KOPT-K1 (cell line): Measurements from ENCODE around the gene FOXO3.

Experiments used
- H3K27ac ChIP-seq: fragments of 200-600 bp; sonication (generic); 2 replicates; pipeline ENCODE4 v1.5.1; 2016; ENCODE audit warnings: antibody characterized with exemption, mild to moderate bottlenecking, low read depth, low read length; ENCODE audit not compliant: poor library complexity, severe bottlenecking
- H3K36me3 ChIP-seq: fragments of 200-600 bp; sonication (generic); 2 replicates; pipeline ENCODE4 v1.5.1; 2017; ENCODE audit warnings: antibody characterized with exemption, mild to moderate bottlenecking, low read length, moderate library complexity; ENCODE audit not compliant: insufficient read depth
- H3K9me3 ChIP-seq: fragments of 200-600 bp; sonication (generic); 2 replicates; pipeline ENCODE4 v1.5.1; 2017; ENCODE audit warnings: antibody characterized with exemption, low read length, mild to moderate bottlenecking; ENCODE audit not compliant: insufficient read depth, poor library complexity, severe bottlenecking

The FOXO3 gene

DNA sequence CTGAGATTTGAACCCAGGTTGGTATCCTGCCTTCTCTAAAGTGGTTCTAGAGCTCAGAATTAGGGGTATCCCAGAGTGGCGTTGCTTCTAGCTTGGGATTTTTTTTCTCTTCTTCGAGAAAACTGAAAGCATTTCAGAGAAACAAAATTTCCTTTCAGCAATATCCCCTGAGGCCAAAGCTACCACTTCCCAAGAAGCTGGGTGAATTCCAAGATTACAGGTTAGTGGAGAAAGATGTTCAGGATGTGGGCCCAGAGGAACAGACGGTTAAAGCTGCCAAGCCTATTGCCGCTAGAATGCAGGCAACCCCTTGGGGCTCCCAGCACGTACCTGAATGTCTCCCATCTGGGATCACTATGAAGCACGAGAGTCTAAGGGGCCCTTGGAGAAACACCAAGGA is 134.1 kb downstream of the FOXO3 start:
- Histone ChIP-seq H3K36me3 (no peaks in the 10 kb centered on the region), H3K27ac (no peak overlapping the region), H3K9me3 (no peaks in the 10 kb centered on the region)

DNA sequence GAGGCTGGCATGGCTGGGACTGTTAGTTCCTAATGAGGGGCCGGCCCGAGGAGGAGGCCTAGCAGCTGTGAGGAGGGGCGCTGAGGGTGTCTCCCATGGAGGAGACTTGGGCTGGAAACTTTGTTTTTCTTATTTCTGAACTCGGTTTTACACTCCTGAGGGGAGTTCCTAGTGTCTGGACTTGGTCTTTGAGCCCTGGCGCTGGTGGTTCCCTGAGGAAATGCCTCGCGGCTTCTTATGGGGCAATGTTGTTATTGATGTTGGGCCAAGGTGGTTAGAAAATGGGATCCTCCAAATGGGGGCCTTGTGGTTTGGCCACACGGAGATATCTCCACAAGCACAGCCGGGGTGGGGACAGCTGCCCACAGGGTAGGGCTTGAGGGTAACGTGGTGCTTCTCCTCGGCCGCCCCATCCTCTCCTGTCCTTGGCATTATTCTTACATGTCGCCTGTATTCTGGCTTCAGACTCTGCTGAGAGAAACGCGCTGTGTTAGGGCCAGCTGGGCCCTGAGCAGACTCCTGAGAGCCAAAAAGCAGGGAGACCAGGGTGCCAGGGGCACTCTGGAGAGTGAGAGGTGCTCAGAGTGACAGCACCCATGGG is 136.9 kb downstream of the FOXO3 start:
- H3K27ac ChIP-seq = no peak overlapping the region
- H3K36me3 ChIP-seq = no peaks in the 10 kb centered on the region
- peaks cover 17% of the 10 kb centered on the region for H3K9me3 ChIP-seq

DNA sequence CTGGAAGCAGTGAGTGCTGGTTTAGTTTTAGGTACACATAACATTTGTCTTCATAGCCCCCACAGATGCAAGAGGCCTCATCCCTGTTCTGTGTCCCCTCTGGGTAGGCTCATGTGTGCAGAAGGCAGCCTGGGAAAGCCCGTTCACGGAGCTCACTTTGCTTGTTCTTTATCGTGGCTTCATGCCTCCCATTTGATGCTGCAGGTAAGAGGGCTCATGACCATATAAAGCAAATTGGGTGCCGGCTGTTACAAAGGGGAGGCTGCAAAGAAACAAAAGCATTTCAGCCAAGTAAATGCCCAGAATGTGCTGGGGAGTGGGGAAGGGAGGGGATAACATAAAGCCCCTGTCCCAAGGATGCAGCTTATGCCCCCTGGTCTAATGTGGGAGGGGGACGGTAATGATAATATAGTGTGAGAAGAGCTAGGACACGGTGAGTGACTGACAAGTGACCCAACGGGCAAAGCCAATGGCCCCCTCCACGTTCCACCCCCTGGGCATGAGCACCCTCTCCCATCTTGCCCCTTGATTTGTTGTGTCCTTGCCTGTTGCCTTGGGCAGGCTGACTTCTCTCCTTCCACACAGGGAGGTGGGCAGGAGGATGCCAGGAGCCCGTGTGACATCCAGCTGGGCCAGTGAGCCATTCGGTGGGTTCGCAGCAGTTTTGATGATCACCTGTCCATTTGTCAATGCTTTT is 138.0 kb downstream of the FOXO3 start:
- Histone ChIP-seq H3K9me3 (peaks cover 28% of the 10 kb centered on the region), H3K27ac (no peak overlapping the region), H3K36me3 (no peaks in the 10 kb centered on the region)

DNA sequence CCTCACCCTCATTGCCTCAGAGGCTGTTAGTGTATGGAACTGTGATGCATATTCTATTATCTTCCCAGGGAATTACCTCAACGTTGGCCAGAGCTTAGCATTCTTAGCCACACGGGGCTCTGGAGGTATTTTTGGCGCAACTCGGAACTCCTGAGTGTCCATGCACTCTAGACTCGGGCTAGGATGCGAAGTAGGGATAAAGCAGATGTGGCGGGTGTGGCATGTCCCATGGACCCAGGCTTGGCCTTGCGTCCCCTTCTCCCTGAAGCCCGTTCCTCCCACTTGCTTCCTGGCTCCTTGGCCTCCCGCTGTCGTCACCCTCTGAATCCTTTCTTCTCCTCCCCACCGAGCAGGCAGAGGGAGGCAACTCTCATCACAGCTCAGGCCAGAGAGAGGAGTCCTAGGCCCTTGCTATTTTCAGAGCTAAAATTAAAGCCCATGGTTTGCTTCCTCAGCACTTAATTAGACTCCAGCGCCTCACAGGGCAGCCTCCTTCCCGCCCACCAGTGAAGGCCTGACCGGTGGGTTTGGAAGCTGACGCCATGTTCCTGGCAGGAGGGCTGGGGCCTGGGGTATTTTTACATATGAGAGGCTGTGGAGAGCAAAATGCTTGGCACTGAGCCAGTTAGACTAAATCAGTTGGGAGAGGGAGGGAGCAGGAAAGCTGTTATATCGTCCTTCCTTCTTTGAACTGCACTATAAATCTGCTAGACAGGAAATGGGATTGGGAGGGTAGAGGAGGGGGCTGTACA is 138.7 kb downstream of the FOXO3 start:
- Histone ChIP-seq H3K36me3 (no peaks in the 10 kb centered on the region), H3K27ac (no peak overlapping the region), H3K9me3 (peaks cover 29% of the 10 kb centered on the region)

DNA sequence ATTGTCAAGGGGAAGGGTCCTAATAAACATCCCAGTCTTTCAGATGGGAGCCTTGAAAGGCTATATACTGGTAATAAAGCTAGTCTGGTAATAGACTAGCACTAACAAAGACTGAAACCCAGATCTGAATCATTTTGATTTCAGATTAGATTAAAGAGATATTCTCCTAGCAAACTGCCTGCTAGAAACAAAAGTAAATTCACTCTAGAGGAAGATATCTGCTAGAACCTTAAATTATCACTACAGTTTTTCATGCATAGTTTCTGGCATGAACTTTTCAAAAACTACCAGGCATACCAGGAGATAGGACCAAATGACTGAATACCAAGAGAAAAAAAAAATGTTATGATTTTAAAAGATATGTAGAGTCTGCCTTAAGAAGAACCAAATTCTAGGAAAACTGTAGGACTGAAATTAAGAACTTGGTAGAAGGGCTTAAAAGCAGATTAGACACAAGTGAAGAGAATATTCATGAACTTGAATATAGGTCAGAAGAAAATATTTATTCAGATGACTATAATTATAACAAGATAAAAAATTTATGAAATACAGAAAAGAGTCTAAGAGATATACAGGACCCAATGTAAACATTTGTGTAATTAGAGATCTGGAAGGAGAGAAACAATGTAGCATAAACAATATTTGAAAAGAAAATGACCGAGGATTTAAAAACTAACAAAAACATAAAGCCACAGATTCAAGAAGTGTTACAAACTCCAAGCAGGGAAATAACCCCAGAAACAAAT is 141.6 kb downstream of the FOXO3 start:
- Histone ChIP-seq H3K27ac (no peak overlapping the region), H3K36me3 (no peaks in the 10 kb centered on the region), H3K9me3 (peaks cover 29% of the 10 kb centered on the region)

DNA sequence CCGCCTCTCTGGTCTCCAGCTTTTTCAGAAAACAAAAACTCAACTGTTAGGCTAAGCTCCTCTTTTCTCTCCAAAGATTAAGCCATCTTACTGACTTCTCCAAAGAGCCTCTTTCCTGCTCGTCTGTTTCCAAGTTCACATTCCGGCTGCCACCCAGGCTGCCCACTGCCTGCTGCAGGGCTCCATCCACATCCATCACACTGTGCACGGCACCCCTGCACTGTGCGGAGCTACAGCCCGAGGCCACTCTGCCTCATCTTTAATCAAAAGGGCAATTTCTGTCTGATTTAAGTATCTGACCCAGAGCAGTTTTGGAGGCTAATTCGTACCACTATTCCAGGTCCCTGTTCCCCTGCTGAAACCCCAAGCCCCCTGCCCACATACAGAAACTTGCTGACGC is 145.9 kb downstream of the FOXO3 start:
- peaks cover 22% of the 10 kb centered on the region for H3K9me3 ChIP-seq
- no peak overlapping the region for H3K27ac ChIP-seq
- no peaks in the 10 kb centered on the region for H3K36me3 ChIP-seq

DNA sequence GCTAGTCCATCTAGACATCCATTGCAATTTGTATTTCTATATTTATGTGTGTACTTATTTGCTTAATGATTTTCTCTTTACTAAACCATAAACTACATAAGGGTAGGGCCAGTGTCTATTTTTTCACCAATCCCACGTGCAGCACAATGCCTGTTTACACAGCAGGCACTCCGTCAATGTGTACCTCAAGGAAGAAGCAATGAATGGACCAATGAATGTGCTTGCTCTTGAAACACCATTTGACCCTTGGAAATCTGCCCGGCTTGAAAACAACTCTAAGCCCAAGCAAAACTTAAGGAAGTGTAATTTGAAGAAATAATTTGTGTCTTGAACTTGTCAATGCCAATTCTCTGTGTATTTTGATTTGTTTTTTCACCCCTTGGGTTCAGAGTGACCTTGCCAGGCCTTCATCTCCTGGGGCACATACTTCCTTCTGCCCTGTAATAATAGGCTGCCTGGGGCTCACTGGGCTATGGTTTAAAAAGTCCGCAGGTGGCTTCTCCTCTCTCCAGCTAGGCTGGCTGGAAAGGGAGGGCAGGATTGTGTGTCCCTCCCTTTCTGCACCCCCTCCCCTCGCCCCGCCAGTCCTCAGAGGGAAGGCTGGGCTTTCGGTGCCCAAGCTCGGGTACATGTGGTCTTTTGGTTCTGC is 146.7 kb downstream of the FOXO3 start:
- H3K36me3 ChIP-seq = no peaks in the 10 kb centered on the region
- no peak overlapping the region for H3K27ac ChIP-seq
- H3K9me3 ChIP-seq = peaks cover 14% of the 10 kb centered on the region

DNA sequence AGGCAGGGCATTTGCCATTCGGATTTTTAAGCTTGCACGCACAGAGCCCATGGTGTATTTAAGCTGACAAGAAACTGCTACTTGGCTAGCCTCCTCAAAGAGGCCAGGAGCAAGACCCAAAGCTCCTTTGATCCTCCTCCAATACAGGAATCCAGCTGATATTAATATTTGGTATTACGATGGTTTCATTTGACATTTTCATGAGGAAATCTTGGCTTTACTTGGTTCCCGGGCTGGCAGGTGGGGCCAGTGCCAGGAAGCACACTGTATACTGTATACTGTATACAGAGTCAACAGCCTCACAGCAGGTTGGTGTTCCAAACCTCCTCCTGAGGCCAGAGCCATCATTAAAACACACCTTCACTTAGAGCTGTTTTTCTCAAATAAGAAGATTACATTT is 149.3 kb downstream of the FOXO3 start:
- Histone ChIP-seq H3K9me3 (no peaks in the 10 kb centered on the region), H3K27ac (no peak overlapping the region), H3K36me3 (no peaks in the 10 kb centered on the region)

DNA sequence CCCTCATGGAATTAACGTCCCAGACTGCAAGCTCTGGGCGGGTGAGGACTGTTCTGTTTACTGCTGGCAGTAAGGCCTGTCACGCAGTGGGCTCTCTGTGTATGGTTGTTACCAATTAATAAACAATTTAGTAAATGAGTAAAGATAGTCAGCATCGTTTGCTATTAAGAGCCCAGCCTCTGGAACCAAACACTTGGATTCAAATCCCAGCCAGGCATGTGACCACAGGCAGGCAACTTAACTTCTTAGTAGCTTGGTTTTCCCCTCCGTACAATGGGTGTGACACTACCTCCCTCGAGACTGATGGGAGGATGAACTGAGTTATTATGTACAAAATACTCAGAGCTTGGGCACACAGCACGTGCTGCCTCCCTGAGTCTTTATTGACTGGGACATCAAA is 149.8 kb downstream of the FOXO3 start:
- H3K9me3 ChIP-seq = no peaks in the 10 kb centered on the region
- no peak overlapping the region for H3K27ac ChIP-seq
- H3K36me3 ChIP-seq = no peaks in the 10 kb centered on the region

DNA sequence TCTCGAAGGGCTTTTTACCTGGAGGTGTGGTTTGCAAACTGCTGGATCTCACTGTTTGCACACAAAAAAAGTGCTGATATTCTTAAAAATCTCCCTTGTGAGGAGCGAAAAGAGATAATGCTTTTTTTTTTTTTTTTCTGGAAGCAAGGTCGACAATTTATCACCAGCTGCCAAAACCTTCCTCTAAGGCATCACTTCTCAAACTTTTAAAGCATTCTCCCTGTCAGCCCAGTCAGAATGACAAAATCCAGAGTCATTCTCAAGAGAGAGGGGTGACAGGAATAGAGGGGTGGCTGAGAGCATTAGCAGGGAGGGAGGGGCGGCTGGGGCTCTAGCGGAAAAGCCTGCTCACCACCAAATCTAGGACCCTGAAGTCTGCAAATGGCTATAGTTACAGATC is 150.4 kb downstream of the FOXO3 start:
- Histone ChIP-seq H3K27ac (no peak overlapping the region), H3K9me3 (no peaks in the 10 kb centered on the region), H3K36me3 (no peaks in the 10 kb centered on the region)

DNA sequence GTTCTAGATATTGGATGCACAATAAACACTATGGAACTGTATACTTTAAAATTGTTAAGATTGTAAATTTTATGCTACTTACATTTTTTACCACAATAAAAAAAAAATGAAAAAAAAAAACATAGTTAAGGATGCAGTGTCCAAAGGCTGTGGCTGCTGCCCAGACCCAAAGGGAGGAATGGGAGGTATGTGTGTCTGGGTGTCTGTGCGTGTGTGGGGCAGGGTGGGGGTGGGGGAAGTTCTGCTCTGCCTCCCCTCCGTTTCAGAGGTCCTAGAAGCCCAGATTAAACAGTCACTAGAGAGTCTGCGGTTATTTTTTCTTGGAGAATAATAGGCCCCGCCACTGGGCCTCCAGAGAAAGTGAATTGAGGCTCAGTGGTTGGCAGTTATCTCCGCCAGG is 151.1 kb downstream of the FOXO3 start:
- Histone ChIP-seq H3K9me3 (no peaks in the 10 kb centered on the region), H3K36me3 (no peaks in the 10 kb centered on the region), H3K27ac (no peak overlapping the region)

DNA sequence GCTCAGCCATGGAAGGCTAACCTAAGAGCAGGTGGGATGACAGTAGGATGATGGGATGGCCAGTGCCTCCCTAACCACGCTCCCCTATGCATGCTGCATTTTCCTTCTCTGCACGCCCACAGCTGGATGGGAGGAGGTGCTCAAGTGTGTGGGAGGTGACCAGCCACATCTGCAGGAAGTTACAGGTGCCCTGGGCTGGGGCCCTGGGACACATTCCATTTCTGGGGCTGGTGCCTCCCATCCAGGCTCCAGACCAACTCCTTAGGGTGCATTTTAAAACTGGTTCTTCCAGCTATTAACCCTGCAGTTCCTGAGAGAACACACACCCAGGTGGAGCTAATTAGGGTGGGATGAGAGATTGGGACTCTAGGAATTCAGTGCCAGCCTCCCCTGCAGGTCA is 152.2 kb downstream of the FOXO3 start:
- Histone ChIP-seq H3K36me3 (no peaks in the 10 kb centered on the region), H3K9me3 (no peaks in the 10 kb centered on the region), H3K27ac (peak overlapping the region; percentile 72)

DNA sequence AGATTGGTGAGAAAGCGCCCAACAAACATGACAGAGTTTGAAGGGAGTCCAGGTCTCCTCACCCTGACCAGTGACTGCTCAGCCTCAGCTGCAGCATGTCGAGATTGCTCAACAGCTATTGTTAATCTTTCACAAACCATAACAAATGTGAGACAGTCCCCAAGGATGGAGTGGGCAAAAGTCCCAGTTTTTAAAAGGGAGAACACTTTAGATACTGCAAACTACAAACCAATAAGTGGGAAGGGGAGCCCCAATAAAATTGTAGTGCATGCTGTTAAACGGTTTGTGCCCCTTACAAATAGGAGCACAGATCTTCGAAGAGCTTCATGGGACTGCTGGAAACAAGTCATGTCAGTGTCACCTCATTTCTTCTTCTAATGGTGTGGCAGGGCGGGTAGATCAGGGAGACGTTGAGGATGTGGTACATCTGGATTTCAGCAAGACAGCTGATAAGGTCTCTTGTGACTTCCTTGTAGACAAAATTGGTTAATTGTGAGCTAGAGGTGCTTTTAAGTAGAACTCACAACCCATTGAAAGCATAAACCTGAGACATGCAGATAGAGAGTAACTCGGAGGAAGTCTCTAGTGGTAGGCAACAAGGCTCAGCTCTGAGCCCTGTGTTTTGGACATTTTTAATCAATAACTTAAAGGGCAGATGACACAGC is 153.5 kb downstream of the FOXO3 start:
- H3K27ac ChIP-seq = peak overlapping the region; percentile 72
- no peaks in the 10 kb centered on the region for H3K9me3 ChIP-seq
- no peaks in the 10 kb centered on the region for H3K36me3 ChIP-seq

DNA sequence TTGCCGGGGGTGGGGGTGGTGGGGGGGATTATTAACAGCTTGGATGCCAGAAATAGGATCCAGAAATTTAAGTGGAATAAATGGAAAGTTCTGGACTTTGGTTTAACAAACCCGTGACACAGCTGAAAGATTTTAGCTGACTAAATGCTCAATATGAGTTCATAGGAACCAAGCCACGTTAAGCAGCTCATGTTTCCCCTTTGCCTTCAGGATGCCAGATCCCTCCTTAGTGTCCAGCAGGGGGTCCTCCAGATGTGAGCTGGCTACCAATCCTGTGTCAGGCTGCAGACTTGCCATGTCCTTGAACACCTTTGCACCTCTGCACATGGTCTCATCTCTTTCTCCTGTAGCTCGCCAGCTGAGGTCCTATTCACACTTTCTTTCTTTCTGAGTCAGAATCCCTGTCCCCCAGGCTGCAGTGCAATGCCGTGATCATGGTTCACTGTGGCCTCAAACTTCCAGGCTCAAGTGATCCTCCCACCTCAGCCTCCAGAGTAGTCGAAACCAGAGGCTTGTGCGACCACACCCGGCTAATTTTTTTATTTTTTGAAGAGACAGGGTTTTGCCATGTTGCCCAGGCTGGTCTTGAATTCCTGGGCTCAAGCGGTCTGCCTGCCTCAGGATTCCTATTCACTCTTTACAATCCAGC is 154.2 kb downstream of the FOXO3 start:
- peak overlapping the region; percentile 72 for H3K27ac ChIP-seq
- no peaks in the 10 kb centered on the region for H3K9me3 ChIP-seq
- H3K36me3 ChIP-seq = no peaks in the 10 kb centered on the region
